ENCODE data around the gene AK1. TPM values are rescaled to one million over a fixed set of nuclear protein-coding genes. Genes with fewer than 3 reads are reported as not detected.
A peak's percentile ranks its signal among the peaks of the same experiment; 100 is the strongest.

Gene AK1
- total and polyA plus RNA-seq, 2 of the 13 experiments (the other 11 are each of a cell fraction or from before 2014, with no cell fraction given) = 19.1 to 32.8 TPM

DNA sequence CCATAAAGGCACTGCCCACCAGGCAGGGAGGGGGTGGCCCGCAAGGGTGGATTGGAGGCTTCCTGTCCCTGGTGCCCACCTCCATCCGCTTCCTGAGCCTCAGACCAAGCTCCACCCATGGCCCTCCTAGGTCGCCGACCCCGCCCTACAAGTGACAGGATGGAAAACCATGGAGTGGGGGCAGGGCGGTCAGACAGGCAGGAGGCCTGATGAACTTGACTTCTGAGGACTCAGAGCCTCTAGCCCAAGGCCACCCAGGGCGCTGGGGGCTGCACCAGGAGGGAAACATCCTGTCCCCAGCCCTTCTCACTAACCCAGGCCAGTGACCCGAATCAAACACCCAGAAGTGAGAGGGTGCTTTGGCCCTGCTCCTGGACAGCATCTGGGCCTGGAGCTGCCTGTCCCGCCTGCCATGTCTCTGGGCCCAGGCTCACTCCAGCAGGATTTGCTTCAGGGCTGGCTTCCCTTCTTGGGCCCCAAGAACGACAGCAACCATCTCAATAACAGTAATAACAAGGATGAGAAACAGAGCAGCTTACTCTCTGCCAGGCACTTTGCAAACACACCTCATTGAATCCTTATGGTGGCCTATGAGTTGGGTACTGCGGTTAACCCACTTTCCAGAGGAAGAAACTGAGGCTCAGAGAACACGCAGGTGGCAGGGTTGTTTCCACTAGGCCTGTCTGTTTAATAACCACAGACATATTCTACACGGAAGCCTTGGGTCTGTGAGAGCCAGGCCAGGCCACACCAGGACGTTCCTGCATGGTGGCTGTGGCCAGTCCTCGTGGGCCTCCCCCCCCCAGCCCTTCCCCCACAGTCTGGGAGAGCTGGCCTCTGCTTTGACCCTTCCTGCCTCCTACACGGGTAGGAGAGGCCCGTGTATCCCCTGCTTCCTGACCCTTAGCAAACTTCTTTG lies 26.3 kb upstream of the AK1 start (continued):
- TF ChIP-seq, protein P1, sequence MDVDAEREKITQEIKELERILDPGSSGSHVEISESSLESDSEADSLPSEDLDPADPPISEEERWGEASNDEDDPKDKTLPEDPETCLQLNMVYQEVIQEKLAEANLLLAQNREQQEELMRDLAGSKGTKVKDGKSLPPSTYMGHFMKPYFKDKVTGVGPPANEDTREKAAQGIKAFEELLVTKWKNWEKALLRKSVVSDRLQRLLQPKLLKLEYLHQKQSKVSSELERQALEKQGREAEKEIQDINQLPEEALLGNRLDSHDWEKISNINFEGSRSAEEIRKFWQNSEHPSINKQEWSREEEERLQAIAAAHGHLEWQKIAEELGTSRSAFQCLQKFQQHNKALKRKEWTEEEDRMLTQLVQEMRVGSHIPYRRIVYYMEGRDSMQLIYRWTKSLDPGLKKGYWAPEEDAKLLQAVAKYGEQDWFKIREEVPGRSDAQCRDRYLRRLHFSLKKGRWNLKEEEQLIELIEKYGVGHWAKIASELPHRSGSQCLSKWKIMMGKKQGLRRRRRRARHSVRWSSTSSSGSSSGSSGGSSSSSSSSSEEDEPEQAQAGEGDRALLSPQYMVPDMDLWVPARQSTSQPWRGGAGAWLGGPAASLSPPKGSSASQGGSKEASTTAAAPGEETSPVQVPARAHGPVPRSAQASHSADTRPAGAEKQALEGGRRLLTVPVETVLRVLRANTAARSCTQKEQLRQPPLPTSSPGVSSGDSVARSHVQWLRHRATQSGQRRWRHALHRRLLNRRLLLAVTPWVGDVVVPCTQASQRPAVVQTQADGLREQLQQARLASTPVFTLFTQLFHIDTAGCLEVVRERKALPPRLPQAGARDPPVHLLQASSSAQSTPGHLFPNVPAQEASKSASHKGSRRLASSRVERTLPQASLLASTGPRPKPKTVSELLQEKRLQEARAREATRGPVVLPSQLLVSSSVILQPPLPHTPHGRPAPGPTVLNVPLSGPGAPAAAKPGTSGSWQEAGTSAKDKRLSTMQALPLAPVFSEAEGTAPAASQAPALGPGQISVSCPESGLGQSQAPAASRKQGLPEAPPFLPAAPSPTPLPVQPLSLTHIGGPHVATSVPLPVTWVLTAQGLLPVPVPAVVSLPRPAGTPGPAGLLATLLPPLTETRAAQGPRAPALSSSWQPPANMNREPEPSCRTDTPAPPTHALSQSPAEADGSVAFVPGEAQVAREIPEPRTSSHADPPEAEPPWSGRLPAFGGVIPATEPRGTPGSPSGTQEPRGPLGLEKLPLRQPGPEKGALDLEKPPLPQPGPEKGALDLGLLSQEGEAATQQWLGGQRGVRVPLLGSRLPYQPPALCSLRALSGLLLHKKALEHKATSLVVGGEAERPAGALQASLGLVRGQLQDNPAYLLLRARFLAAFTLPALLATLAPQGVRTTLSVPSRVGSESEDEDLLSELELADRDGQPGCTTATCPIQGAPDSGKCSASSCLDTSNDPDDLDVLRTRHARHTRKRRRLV (CRISPR knock-in tag; IDR thresholded peaks at IDR 0.05) = no peak
- no peak for TF ChIP-seq NFYB (CRISPR knock-in tag; IDR thresholded peaks at IDR 0.05)
- TF ChIP-seq MIER2 (CRISPR knock-in tag; IDR thresholded peaks at IDR 0.05) = no peak
- TF ChIP-seq ZFY (CRISPR knock-in tag; IDR thresholded peaks at IDR 0.05) = peak; percentile 71
- TF ChIP-seq SKI (IDR thresholded peaks at IDR 0.05; ENCODE audit: partially characterized antibody) = peak; percentile 96
- TF ChIP-seq EHMT2 (IDR thresholded peaks at IDR 0.05; ENCODE audit: borderline replicate concordance, low read depth, low read length) = no peak
- peak; percentile 84 for TF ChIP-seq HDAC2 (CRISPR knock-in tag; IDR thresholded peaks at IDR 0.05)
- TF ChIP-seq ZNF138 (CRISPR knock-in tag; IDR thresholded peaks at IDR 0.05; ENCODE audit: low read depth) = no peak
- TF ChIP-seq MYNN (CRISPR knock-in tag; IDR thresholded peaks at IDR 0.05; ENCODE audit: low read depth) = no peak
- TF ChIP-seq, protein P2, sequence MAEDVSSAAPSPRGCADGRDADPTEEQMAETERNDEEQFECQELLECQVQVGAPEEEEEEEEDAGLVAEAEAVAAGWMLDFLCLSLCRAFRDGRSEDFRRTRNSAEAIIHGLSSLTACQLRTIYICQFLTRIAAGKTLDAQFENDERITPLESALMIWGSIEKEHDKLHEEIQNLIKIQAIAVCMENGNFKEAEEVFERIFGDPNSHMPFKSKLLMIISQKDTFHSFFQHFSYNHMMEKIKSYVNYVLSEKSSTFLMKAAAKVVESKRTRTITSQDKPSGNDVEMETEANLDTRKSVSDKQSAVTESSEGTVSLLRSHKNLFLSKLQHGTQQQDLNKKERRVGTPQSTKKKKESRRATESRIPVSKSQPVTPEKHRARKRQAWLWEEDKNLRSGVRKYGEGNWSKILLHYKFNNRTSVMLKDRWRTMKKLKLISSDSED (CRISPR knock-in tag; IDR thresholded peaks at IDR 0.05) = no peak
- TF ChIP-seq HNRNPH1 (optimal IDR thresholded peaks at IDR 0.05; ENCODE audit: low read depth, low read length) = peak; percentile 25
- TF ChIP-seq, protein P3, sequence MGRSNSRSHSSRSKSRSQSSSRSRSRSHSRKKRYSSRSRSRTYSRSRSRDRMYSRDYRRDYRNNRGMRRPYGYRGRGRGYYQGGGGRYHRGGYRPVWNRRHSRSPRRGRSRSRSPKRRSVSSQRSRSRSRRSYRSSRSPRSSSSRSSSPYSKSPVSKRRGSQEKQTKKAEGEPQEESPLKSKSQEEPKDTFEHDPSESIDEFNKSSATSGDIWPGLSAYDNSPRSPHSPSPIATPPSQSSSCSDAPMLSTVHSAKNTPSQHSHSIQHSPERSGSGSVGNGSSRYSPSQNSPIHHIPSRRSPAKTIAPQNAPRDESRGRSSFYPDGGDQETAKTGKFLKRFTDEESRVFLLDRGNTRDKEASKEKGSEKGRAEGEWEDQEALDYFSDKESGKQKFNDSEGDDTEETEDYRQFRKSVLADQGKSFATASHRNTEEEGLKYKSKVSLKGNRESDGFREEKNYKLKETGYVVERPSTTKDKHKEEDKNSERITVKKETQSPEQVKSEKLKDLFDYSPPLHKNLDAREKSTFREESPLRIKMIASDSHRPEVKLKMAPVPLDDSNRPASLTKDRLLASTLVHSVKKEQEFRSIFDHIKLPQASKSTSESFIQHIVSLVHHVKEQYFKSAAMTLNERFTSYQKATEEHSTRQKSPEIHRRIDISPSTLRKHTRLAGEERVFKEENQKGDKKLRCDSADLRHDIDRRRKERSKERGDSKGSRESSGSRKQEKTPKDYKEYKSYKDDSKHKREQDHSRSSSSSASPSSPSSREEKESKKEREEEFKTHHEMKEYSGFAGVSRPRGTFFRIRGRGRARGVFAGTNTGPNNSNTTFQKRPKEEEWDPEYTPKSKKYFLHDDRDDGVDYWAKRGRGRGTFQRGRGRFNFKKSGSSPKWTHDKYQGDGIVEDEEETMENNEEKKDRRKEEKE (IDR thresholded peaks at IDR 0.05) = no peak
- TF ChIP-seq ZNF766 (CRISPR knock-in tag; IDR thresholded peaks at IDR 0.05; ENCODE audit: borderline replicate concordance) = 0 out of 2 replicates have a peak, but pooled peaks have one; percentile 21
- no peak for TF ChIP-seq SATB2 (CRISPR knock-in tag; IDR thresholded peaks at IDR 0.05)
- no peak; the same call in 1 of the 2 replicates for TF ChIP-seq ZSCAN25 (CRISPR knock-in tag; IDR thresholded peaks at IDR 0.05)
- TF ChIP-seq MAFG (CRISPR knock-in tag; IDR thresholded peaks at IDR 0.05) = no peak
- TF ChIP-seq MIER3 (CRISPR knock-in tag; IDR thresholded peaks at IDR 0.05; ENCODE audit: borderline replicate concordance) = peak; percentile 75; the same call in 1 of the 2 replicates
- no peak for TF ChIP-seq FOXK2 (IDR thresholded peaks at IDR 0.05)
- peak; percentile 47; the same call in 1 of the 2 replicates for TF ChIP-seq YEATS2 (CRISPR knock-in tag; IDR thresholded peaks at IDR 0.05; ENCODE audit: borderline replicate concordance)
- TF ChIP-seq ZNF878 (CRISPR knock-in tag; IDR thresholded peaks at IDR 0.05) = peak; percentile 88
- TF ChIP-seq ZNF335 (CRISPR knock-in tag; IDR thresholded peaks at IDR 0.05) = peak; percentile 49; the same call in 1 of the 2 replicates

All from HepG2 (cell line).